GM21737 (cell line): ENCODE measurements around the gene LCLAT1.
"Not testable (repeated sequence)": the region's sequence is repeated elsewhere in the genome, so short reads cannot be mapped to it uniquely, and the experiment has no call there.

Experiments
- ATAC-seq: cut with Tn5 transposase; IDR thresholded peaks from one replicate; pipeline ENCODE4 v1.9.1; 2021; ENCODE audit warnings: mild to moderate bottlenecking, moderate library complexity; ENCODE audit not compliant: unreplicated experiment

LCLAT1 gene

DNA sequence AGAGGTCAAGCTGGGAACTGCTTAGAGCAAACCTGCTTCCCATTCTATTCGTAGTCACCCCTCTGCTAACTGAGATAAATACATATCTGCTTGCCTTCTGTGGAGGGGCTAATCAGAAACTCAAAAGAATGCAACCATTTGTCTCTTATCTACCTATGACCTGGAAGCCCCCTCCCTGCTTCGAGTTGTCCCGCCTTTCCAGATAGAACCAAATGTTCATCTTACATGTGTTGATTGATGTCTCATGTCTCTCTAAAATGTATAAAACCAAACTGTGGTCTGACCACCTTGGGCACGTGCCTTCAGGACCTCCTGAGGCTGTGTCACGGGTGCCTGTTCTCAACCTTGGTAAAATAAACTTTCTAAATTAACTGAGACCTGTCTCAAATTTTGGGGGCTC, 66.6 kb downstream of the LCLAT1 start:
- not testable (repeated sequence) for ATAC-seq

DNA sequence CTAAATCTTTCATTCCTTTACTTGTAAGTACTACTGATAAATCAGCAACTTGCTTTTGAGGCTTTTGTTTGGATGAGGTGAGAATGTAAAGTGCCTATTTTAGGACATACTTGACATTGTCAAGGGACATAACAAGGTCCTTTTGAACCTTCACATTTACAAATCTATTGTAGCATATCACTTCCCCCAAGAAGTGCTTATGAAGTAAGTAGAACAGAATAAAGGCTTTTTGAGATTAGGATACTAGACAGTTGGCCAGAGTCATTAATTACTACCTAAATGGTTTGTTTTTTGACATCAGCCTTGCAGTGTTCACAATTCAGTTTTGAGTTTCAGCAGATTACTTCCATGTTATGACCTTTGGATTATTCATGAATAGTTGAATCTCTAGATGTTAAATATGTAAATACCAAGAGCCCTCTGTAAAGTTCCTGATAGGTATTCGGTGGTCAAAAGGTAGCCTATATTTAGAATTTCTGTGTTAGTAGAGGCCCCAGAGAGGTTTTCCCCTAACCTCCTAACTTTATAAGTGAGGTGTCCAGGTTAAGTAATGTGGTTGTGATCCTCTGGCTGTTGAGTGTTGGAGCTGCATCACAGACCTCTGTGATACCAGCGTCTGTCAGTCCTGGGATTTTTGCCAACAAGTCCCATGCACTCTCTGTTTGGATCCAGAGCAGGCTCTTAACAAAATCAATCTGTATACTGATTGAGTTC, 67.2 kb downstream of the LCLAT1 start:
- ATAC-seq, result no peak

DNA sequence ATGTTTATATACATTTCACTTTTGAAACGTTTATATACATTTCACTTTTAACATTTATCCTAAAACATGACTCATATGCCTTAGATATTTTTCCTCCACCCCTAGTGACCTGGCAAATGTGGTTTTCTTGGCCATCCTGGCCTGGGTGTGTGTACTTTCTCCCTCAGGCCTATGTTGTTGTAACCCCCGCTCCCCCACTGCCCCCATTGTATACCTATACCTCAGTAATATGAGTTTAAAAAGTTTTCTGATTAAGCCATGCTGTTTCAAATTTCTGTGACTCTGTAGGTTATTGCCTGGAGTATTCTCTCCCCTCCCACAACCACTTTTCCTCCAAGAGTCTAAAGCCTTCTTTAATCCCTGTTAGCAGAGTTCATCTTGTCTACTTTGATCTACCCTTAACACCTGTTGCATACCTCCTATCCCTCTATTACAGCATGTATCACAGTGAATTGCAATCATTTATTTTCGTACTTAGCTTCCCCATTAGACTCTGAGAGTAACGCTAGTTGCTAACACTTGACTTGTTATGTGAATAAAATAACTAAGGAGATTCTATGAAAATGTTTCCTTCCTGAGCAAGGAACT, 67.9 kb downstream of the LCLAT1 start:
- no peak for ATAC-seq

DNA sequence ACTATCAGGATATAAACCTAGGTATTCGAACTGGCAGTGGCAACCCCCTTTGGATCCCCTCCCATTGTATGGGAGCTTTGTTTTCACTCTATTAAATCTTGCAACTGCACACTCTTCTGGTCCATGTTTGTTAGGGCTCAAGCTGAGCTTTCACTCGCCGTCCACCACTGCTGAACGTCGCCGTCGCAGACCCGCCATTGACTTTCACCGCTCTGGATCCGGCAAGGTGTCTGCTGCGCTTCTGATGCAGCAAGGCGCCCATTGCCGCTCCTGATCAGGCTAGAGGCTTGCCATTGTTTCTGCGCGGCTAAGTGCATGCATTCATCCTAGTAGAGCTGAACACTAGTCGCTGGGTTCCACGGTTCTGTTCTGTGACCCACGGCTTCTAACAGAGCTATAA, 69.1 kb downstream of the LCLAT1 start:
- ATAC-seq, result no peak

DNA sequence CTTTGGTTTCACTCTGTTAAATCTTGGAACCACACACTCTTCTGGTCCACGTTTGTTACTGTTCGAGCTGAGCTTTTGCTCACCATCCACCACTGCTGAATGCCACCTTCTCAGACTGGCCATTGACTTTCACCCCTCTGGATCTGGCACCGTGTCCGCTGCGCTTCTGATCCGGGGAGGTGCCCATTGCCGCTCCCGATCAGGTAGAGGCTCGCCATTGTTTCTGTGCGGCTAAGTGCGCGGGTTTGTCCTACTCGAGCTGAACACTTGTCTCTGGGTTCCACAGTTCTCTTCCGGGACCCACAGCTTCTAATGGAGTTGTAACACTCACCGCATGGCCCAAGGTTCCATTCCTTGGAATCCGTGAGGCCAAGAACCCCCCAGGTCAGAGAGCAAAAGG, 72.8 kb downstream of the LCLAT1 start:
- ATAC-seq, result no peak

DNA sequence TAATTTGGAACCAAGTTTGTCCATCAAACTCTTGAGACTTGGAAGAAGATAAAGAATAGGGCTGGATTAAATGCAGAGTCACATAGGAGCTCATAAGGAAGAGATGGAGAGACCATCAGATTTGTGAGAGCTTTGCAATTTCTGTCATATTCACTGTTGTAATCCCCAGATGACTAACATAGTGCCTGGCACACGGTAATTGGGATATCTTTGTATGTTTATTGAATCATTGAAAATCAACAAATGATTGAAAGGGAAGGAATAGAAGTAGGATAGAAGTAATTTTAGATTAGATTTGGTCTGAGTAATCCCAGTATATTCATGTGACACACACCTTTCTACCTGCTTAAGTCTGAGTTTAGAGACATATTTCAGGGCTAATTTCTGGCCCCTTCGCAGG, 75.4 kb downstream of the LCLAT1 start:
- ATAC-seq, result no peak

DNA sequence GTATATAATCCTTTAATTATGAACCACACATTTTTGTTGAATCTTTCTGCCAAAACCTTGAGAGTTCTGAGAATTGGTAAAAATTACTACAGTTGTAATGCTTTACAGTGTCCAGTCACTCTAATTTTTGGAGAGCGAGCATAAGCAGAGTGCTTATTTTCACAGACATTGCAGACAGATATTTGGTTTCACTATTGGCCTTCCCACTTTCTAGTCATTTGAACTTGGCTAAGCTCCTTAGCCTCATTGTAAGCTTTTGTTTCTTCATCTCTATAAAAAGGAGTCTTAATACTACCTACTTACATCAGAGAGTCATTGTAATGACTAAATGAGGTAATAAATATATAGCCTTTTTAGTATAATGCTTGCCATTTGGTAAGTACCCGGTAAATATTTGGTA, 80.4 kb downstream of the LCLAT1 start:
- ATAC-seq, result no peak

DNA sequence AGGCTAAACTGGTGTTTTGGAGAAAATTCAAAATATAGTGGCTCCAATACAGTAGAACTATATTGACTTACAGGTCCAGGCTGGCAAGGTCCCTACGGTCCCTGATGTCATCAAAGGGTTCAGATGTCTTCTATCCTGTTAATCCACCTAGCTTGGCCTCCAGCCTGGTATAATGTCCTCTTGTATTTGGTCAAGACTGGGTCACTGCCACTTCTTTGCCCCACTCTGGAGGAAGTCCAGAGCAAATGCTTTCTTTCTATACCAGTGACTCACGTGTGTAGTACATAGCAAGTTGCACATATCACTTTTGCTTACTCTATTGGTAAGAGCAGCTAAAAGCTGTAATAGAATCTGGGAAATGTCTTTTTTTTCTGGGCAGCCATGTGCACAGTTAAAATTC, 80.8 kb downstream of the LCLAT1 start:
- no peak for ATAC-seq

DNA sequence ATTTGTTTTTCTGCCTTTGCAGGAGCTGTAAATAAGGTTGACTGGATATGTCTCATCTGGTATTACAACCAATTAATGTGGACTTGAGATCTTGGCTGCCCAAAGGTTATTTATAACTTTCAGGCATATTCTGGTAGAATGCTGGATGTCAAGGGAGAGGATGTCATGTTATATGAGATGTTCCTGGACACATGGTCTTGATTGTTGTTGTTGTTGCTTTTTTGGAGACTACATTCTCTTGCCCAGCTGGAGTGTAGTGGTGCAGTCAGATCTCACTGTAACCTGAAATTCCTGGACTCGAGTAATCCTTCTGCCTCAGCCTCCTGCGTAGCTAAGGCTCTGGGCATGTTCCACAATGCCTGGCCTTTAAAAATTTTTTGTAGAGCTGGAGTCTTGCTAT, 83.3 kb downstream of the LCLAT1 start:
- no peak for ATAC-seq

DNA sequence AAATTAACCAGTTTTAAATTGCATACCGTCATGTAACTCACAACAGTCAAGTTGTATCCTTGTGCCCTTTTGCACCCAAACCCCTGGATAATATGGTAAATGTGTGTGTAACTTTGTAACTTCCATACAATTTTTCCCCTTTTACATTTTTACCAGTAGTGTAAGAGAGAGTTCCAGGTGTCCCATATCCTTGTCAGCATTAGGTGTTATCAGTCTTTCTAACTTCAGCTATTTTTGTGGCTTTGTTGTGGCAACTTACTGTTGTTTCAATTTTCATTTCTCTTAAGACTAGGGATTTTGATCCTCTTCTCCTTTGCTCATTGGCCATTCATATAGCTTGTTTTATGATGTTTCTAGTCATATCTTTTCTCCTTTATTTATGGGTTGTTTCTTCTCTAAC, 94.6 kb downstream of the LCLAT1 start:
- no peak for ATAC-seq

DNA sequence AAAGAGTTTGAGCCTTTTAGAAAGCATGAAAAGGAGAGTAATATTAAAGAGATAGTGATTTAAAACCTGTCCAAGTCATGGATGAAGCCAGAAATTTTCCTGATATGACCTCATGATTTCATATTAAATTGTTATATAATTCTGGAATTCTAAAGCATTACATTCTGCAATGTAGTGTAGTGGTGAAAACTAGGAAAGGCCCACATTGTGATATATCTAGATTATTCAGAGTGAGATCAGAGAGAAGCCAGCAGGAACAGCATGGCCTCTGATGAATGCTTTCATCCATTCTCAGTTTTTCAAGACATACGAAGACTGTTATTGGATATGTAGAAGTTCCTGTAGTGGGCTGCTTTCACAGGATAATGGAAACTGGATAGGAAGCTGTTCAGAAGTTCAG, 98.8 kb downstream of the LCLAT1 start:
- ATAC-seq, result no peak

DNA sequence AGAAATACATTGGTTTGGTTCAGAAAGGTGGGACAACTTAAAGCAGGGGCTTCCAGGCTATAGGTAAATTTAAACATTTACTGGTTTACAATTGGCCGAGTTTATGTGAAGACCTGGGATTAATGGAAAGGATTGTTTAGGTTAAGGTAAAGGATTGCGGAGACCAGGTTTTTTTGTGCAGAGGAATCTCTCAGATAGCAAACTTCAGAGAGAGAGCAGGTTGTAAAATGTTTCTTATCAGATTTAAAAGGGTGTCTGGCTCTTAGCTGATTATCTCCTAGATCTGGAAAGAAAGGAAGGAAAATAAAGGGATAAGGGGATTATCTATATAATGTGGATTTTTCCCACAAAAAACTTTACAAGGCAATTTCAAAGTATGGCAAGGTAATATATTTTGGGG, 101.3 kb downstream of the LCLAT1 start:
- no peak for ATAC-seq

DNA sequence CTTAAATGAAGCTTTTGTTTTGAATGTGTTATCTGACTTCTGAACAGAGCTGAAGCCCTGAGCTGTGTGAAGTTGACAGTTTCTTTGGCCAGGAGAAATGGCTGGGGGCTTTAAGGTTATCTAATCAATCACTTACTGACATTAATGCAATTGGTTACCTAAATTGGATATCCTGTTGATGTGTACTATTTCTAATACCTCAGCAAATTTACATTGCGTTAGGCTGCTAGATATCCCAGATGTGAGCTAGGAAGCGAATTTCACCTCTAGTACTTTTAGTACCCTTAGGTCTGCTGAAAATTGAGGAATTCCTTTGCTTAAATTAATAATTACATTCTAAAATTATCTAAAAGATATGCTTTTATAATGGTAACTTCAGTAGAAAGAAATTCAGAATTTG, 102.0 kb downstream of the LCLAT1 start:
- ATAC-seq, result no peak

DNA sequence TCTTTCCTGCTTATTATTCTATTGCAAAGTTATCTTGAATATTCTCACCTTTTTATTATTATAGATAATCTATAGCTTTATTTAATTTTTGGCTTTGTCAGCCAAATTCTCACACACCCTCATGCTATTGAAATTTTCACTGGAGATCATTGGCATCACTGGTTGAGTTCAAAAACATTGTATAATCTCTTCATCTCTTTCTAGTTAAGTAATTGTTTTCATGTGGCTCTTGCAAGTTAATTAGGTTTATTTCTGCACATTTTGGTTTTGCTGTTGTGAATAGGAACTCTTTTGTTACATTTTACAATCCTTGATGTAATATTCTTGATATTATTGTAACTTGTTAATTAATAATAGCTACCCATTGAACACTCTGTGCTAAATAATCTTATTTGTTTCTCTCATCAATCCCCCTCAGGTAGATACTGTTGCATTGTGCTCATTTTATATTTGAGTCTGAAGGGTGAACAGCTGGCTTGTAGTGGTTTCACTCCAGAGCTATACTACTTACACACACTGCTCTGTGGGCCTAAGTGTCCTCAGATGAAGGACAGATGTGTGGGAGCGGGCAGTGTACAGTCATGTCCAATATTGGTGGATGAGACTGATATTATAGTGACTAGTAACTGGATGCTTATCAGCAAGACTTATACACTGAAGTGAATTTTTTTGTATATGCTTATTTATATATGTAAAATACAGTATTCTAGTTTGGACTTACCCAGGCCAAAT, 112.7 kb downstream of the LCLAT1 start:
- ATAC-seq, result no peak

DNA sequence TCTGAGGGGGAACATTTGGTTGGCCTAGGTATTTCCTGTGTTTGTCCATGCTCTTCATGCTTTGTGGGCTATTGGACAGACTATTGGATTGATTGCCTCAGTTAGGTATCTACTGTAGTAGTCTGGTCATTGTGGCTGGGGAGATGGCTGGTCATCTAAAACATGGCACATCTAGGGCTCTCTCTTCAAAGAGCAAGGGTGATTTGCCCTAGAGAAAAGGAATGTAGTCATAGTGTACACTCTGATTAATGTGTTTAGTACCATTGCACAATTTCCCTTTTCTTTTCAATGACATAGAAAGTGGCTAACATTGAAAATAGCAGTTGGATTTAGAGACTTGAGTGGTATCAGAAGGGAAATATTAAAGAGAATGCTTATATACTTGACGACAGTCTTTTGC, 114.3 kb downstream of the LCLAT1 start:
- no peak for ATAC-seq

DNA sequence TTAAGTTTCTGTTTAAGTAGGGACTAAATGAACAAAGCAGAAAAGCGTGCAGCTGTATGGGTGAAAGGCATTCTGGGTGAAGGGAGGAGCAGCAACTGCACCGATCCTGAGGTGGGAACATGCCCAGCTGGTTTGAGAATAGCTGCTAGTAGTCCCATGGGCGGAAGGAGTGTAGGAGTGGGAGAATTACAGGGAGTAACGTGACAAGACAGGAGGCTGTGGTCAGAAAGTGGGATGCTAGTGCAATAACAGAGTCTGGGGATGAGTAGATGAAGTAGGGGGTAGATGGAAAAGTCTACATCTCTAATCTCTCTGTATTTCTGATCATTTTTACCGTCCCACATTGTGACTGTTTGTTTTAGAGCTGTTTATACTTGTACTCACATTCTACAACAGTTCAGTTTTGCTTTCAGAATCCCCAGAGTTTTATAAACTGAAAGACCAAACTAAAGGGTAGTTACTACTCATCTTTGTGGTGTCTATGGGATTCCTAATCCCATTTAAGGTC, 118.9 kb downstream of the LCLAT1 start:
- no peak for ATAC-seq

DNA sequence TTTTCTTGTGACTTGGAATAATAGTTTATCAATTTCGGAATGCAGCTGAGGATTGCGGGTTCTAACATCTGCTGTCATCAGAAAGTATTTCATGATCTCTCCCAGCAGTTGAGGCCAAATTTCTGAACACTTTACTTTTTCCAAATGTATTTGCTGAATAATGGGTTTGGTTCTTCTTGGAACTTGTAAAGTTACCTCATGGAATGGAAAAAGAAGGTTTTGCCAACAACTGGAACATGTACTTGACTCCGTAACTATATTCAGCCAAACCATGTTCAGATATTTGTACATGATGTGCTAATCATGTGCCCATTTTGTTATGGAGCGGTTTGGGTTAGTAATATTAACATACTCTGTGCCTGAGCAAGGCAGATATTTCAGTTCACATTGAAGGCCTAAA, 119.6 kb downstream of the LCLAT1 start:
- ATAC-seq, result no peak

DNA sequence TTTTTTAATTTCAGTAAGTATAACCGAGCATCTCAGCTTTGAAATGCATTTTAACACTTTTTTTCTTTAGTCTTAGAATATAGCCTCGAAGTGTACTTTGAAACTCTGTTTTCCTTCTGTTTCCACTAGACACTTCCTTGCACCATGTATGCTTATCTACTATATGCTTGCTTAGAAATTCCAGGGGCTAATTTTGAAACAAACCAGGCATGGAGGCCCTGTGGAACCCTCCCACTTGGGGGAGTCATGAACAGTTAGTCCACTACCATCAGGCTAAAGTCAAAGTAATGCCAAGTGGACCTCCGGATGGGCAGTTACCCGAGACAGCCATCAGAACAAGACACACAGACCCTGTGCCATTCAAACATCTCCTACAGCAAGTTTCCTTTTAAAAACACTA, 120.3 kb downstream of the LCLAT1 start:
- ATAC-seq, result no peak

DNA sequence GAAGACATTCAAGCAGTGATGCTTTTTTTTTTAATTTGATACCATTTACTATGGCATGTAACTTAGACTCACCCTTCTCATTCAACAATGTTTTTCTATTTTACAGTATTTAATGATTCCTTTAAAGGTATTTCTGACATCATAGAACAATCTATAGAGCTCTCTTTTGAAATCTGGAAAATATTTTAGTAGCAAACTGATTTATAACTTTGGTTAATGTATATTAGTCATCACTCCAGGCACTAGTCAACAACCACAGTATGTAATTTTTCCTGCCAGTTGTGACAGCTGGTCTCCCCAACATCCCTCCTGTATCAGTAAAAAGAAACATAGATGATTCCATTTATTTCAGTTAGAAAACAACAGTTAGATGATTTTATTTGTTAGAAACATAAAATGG, 122.9 kb downstream of the LCLAT1 start:
- ATAC-seq, result no peak

DNA sequence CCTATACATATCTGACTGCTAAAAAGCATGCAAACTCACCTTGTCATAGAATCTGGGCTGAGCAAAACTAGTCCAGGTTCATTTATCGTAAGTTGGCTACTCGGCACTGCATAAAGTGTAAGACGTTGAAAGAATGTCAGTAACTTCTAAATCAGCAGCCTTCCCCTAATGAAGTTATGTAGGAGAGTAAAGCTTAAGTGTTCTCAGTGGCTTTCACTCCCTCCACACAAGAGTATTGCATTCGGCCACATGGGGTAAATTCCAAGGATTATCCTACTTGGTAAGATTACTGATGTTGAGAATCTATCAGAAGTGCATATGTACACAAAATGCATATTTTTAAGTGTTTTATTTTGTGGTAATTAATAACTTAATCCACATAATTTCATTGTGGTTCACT, 130.1 kb downstream of the LCLAT1 start:
- no peak for ATAC-seq

DNA sequence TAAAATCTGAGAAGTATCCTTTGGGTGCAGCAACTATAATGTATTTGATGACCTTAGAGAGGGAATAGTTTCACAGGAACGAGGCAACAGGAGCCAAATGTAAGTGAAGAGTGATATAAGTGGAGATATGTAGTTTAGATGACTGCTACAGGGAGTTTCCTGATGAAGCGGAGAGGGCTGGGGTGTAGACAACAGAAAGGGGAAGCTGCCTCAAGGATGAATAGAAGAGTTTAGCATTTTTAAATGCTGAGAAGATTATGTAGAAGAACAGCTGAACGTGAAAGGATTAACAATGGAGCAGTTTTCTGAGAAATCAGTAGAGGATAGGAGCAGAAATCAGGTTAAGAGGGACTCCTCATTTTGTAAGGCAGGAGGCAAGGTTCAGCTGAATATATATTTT, 133.3 kb downstream of the LCLAT1 start:
- no peak for ATAC-seq

DNA sequence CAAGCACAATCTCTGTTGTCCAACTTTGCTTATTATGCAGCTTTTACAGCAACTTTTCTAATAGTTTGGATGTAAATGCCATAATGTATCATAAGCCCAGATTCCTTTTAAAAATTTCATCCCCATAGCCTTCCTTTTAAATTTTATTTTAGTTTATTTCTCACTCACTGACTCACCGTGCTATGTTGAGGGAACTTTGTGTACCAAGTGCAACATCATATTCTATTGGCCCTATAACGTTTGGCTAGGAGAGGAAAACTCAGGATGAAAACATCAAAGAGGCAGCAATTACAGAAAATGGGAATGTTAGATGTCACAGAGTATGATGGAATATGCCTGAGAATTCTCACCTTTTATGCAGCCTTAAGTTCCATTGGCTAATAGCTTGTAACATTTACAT, 135.5 kb downstream of the LCLAT1 start:
- no peak for ATAC-seq
